ENCODE results near the gene WDR7.

GRCh38 chr18:56984731-56985130 is 333.6 kb downstream of the WDR7 start:
- no peak for TF ChIP-seq EP300 (IDR thresholded peaks at IDR 0.05; ENCODE audit: borderline replicate concordance)
- TF ChIP-seq FOXM1 (IDR thresholded peaks at IDR 0.05; ENCODE audit: borderline replicate concordance, low read depth): no peak
